Measurements from ENCODE around the gene ADCY5.
A peak's percentile ranks its signal among the peaks of the same experiment; 100 is the strongest.

The ADCY5 gene

DNA sequence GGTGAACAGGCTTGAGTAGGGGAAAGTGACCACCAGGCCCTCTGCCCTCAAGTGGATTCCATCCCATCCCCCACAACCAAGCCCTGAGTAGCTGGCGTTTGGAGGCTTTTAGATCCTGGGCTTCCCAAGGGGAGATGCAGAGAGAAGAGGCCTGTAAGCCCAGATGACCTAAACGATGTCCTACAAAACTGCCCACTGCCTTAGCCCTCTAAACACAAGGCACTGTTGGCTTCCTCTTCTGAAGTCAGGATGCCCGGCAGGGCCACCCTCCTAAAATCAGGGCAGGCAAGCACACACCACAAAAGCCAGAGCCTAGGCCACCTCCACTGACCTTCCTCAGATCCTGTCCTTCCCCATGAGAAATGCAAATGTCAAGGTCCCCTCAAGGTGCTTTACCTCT is 68.6 kb downstream of the ADCY5 start:
- CTCF ChIA-PET: interaction anchor here (0.6 kb wide), 2 partner anchors 87 to 174 kb away, joined by 3 to 4 read pairs; no protein-coding TSS in a partner anchor
- no peaks in the 10 kb centered on the region for H3K36me3 ChIP-seq (ENCODE audit: control insufficient read depth in 2 of 2, insufficient read depth in 1 of 2, low read length in 2 of 2)
- TF ChIP-seq ZNF544 (tag by site-specific recombination; IDR thresholded peaks at IDR 0.05): no peak
- no peak for TF ChIP-seq ZNF221 (tag by site-specific recombination; IDR thresholded peaks at IDR 0.05; ENCODE audit: borderline replicate concordance)
- TF ChIP-seq, protein P1, sequence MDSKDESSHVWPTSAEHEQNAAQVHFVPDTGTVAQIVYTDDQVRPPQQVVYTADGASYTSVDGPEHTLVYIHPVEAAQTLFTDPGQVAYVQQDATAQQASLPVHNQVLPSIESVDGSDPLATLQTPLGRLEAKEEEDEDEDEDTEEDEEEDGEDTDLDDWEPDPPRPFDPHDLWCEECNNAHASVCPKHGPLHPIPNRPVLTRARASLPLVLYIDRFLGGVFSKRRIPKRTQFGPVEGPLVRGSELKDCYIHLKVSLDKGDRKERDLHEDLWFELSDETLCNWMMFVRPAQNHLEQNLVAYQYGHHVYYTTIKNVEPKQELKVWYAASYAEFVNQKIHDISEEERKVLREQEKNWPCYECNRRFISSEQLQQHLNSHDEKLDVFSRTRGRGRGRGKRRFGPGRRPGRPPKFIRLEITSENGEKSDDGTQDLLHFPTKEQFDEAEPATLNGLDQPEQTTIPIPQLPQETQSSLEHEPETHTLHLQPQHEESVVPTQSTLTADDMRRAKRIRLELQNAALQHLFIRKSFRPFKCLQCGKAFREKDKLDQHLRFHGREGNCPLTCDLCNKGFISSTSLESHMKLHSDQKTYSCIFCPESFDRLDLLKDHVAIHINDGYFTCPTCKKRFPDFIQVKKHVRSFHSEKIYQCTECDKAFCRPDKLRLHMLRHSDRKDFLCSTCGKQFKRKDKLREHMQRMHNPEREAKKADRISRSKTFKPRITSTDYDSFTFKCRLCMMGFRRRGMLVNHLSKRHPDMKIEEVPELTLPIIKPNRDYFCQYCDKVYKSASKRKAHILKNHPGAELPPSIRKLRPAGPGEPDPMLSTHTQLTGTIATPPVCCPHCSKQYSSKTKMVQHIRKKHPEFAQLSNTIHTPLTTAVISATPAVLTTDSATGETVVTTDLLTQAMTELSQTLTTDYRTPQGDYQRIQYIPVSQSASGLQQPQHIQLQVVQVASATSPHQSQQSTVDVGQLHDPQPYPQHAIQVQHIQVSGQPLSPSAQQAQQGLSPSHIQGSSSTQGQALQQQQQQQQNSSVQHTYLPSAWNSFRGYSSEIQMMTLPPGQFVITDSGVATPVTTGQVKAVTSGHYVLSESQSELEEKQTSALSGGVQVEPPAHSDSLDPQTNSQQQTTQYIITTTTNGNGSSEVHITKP (tag by site-specific recombination; IDR thresholded peaks at IDR 0.05): no peak
- no peak for TF ChIP-seq GLI4 (tag by site-specific recombination; IDR thresholded peaks at IDR 0.05)
- TF ChIP-seq, protein P2, sequence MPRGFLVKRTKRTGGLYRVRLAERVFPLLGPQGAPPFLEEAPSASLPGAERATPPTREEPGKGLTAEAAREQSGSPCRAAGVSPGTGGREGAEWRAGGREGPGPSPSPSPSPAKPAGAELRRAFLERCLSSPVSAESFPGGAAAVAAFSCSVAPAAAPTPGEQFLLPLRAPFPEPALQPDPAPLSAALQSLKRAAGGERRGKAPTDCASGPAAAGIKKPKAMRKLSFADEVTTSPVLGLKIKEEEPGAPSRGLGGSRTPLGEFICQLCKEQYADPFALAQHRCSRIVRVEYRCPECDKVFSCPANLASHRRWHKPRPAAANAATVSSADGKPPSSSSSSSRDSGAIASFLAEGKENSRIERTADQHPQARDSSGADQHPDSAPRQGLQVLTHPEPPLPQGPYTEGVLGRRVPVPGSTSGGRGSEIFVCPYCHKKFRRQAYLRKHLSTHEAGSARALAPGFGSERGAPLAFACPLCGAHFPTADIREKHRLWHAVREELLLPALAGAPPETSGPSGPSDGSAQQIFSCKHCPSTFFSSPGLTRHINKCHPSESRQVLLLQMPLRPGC (tag by site-specific recombination; IDR thresholded peaks at IDR 0.05): no peak
- TF ChIP-seq KLF16 (tag by site-specific recombination; IDR thresholded peaks at IDR 0.05): no peak
- no peak for TF ChIP-seq ZNF571 (tag by site-specific recombination; IDR thresholded peaks at IDR 0.05)
- TF ChIP-seq KLF8 (tag by site-specific recombination; IDR thresholded peaks at IDR 0.05): no peak
- TF ChIP-seq ZNF140 (tag by site-specific recombination; IDR thresholded peaks at IDR 0.05): no peak
- TF ChIP-seq ZNF266 (tag by site-specific recombination; IDR thresholded peaks at IDR 0.05; ENCODE audit: low read depth): no peak
- POLR2A ChIA-PET: no interaction called here
- no peaks in the 10 kb centered on the region for H3K4me1 ChIP-seq (ENCODE audit: control insufficient read depth, insufficient read depth, low read length)
- H3K9me3 ChIP-seq (ENCODE audit: control insufficient read depth, insufficient read depth, low read depth, low read length): no peaks in the 10 kb centered on the region
- H3K4me3 ChIP-seq (ENCODE audit: low read depth, low read length): no peak overlapping the region
- H3K27ac ChIP-seq (ENCODE audit: extremely low read depth, low read depth, low read length): no peak overlapping the region

- Histone ChIP-seq H3K4me3 (ENCODE audit: low read depth, low read length) (no peak overlapping the region), H3K36me3 (ENCODE audit: control insufficient read depth in 2 of 2, insufficient read depth in 1 of 2, low read length in 2 of 2) (no peaks in the 10 kb centered on the region), H3K4me1 (ENCODE audit: control insufficient read depth, insufficient read depth, low read length) (no peaks in the 10 kb centered on the region), H3K9me3 (ENCODE audit: control insufficient read depth, insufficient read depth, low read depth, low read length) (no peaks in the 10 kb centered on the region), H3K27ac (ENCODE audit: extremely low read depth, low read depth, low read length) (no peak overlapping the region)
- CTCF ChIA-PET: interaction anchor here (0.6 kb wide), 1 partner anchor 175 kb away, joined by 4 read pairs; no protein-coding TSS in a partner anchor
- POLR2A ChIA-PET: no interaction called here
- TF ChIP-seq WT1 (tag by site-specific recombination; IDR thresholded peaks at IDR 0.05) (no peak), EGR2 (tag by site-specific recombination; IDR thresholded peaks at IDR 0.05; ENCODE audit: low read depth) (peak; percentile 82), ZNF777 (tag by site-specific recombination; IDR thresholded peaks at IDR 0.05; ENCODE audit: borderline replicate concordance) (no peak), ZNF610 (tag by site-specific recombination; IDR thresholded peaks at IDR 0.05; ENCODE audit: borderline replicate concordance) (no peak), ZFHX2 (tag by site-specific recombination; conservative IDR thresholded peaks at IDR 0.05) (peak; percentile 78), ZNF2 (tag by site-specific recombination; IDR thresholded peaks at IDR 0.05) (no peak)
Observed at GRCh38 chr3:123379041-123379830, 69.7 kb downstream of the ADCY5 start.

DNA sequence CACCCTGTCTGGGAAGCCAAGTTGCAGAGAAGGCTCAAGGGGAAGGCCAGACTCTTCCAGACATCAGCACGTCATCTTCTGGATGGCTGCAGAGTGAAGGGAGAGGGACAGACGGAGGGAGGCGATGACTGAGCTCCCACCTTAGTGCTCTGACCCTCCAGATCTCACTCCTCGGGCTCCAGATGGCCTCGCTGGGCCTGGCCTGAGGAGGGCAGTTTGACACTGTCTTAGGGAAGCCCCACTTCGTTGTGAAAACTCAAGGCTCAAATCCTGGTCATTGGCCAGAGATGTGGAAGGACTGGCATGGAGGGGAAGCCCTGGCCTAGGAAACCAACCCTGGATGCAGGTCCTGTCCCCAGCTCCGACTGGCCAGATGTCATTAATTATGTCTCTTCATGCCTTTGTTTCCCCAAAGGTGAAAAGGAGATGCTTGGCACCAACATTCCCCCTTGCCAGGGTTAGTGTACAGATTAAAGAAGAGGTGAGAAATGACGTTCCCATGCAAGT is 70.4 kb downstream of the ADCY5 start:
- Histone ChIP-seq H3K36me3 (ENCODE audit: control insufficient read depth in 2 of 2, insufficient read depth in 1 of 2, low read length in 2 of 2) (no peaks in the 10 kb centered on the region), H3K27ac (ENCODE audit: extremely low read depth, low read depth, low read length) (no peak overlapping the region), H3K9me3 (ENCODE audit: control insufficient read depth, insufficient read depth, low read depth, low read length) (no peaks in the 10 kb centered on the region), H3K4me1 (ENCODE audit: control insufficient read depth, insufficient read depth, low read length) (no peaks in the 10 kb centered on the region), H3K4me3 (ENCODE audit: low read depth, low read length) (no peak overlapping the region)
- CTCF ChIA-PET: interaction anchor here (0.7 kb wide), 1 partner anchor 111 kb away, joined by 4 read pairs; no protein-coding TSS in a partner anchor
- POLR2A ChIA-PET: no interaction called here
- TF ChIP-seq ZNF175 (tag by site-specific recombination; IDR thresholded peaks at IDR 0.05) (no peak), ZSCAN16 (tag by site-specific recombination; IDR thresholded peaks at IDR 0.05) (no peak), ZNF513 (tag by site-specific recombination; IDR thresholded peaks at IDR 0.05) (no peak), ZNF174 (tag by site-specific recombination; IDR thresholded peaks at IDR 0.05) (no peak), ZNF311 (tag by site-specific recombination; IDR thresholded peaks at IDR 0.05; ENCODE audit: borderline replicate concordance) (no peak), ZNF664 (tag by site-specific recombination; IDR thresholded peaks at IDR 0.05) (no peak), ZNF654 (tag by site-specific recombination; IDR thresholded peaks at IDR 0.05; ENCODE audit: low read depth) (no peak), ZFP41 (tag by site-specific recombination; IDR thresholded peaks at IDR 0.05; ENCODE audit: borderline replicate concordance) (no peak)
